HG02885 (cell line): ENCODE measurements around the gene DDX46.
"Not testable (repeated sequence)": the region's sequence is repeated elsewhere in the genome, so short reads cannot be mapped to it uniquely, and the experiment has no call there.

Source experiments
- ATAC-seq: cut with Tn5 transposase; IDR thresholded peaks from one replicate; pipeline ENCODE4 v1.9.1; 2021; ENCODE audit warnings: mild to moderate bottlenecking; ENCODE audit not compliant: unreplicated experiment, poor library complexity

The DDX46 gene

GRCh38 chr5:134838361-134838760, 79.8 kb downstream of the DDX46 start:
- not testable (repeated sequence) for ATAC-seq

GRCh38 chr5:134840811-134841210, 82.2 kb downstream of the DDX46 start:
- ATAC-seq, result no peak

- no peak for ATAC-seq
These were observed 85.7 kb downstream of the DDX46 start for GRCh38 chr5:134844252-134844651.

GRCh38 chr5:134845335-134845851, 86.8 kb downstream of the DDX46 start:
- ATAC-seq, result no peak

GRCh38 chr5:134845852-134846640, 87.5 kb downstream of the DDX46 start, which contains the start of gene C5orf24:
C5orf24 (plus strand) TSS chr5:134845968; CDS start chr5:134854901, 8,933 bp downstream.
- peak; percentile 93 for ATAC-seq

- ATAC-seq, result no peak
These were observed 88.0 kb downstream of the DDX46 start for GRCh38 chr5:134846641-134846960.

GRCh38 chr5:134849434-134849933, 90.9 kb downstream of the DDX46 start:
- ATAC-seq, result not testable (repeated sequence)

GRCh38 chr5:134851307-134851923, 92.8 kb downstream of the DDX46 start:
- ATAC-seq, result no peak

GRCh38 chr5:134856465-134856864, 97.9 kb downstream of the DDX46 start:
- ATAC-seq, result not testable (repeated sequence)

GRCh38 chr5:134857401-134857800, 98.8 kb downstream of the DDX46 start:
- no peak for ATAC-seq

GRCh38 chr5:134864707-134865106, 106.1 kb downstream of the DDX46 start:
- no peak for ATAC-seq

GRCh38 chr5:134873494-134873893, 114.9 kb downstream of the DDX46 start:
- no peak for ATAC-seq

- peak; percentile 81 for ATAC-seq
These were observed 115.6 kb downstream of the DDX46 start, which contains the start of gene TXNDC15 for GRCh38 chr5:134873987-134874830. TXNDC15 (plus strand) TSS chr5:134874371; CDS start chr5:134874428, 57 bp downstream.

- ATAC-seq, result peak; percentile 32
These were observed 116.5 kb downstream of the DDX46 start for GRCh38 chr5:134874831-134875655.

- peak; percentile 32 for ATAC-seq
These were observed 118.6 kb downstream of the DDX46 start for GRCh38 chr5:134877159-134877558.

GRCh38 chr5:134878403-134878802, 119.8 kb downstream of the DDX46 start:
- ATAC-seq, result no peak

- no peak for ATAC-seq
These were observed 120.9 kb downstream of the DDX46 start for GRCh38 chr5:134879456-134879855.
